GM19035 (cell line): ENCODE data around the gene HLX.

Experiments
- ATAC-seq: cut with Tn5 transposase; IDR thresholded peaks from one replicate; pipeline ENCODE4 v1.9.1; 2021; ENCODE audit not compliant: unreplicated experiment

HLX gene

DNA sequence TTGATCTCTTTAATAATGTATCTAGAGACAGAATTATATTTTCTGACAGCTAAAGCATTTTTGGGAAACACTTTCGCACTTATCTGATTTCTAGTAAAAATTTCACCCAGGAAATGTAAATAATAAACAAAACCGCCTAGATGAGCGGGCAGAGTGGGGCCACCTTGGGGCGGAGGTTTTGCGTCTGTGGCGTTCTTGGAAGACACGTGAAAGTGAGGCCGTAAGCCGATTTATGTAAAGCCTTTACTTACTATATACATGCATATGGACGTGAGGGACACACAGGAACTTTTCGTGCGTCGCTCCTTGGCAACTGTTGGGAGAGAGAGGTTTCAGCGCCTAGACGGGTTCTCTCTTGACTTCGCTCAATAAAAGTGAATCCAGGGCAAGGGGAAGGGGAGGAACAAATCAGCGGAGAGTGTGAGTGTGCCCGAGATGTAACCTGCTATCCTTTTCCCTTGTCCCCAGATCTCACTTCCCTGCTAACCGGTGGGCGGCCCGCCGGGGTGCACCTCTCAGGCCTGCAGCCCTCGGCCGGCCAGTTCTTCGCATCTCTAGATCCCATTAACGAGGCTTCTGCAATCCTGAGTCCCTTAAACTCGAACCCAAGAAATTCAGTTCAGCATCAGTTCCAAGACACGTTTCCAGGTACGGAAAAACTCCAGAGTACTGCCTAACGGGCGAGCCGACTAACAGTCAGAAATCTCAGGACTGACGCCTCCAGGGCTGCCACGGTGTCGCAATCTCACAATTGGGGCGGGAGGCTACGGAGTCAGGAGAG lies 1.7 kb downstream of the HLX start:
- ATAC-seq = no peak

GRCh38 chr1:220882061-220882891 lies 3.0 kb downstream of the HLX start:
- no peak for ATAC-seq

GRCh38 chr1:220884109-220884980 lies 5.1 kb downstream of the HLX start:
- no peak for ATAC-seq

DNA sequence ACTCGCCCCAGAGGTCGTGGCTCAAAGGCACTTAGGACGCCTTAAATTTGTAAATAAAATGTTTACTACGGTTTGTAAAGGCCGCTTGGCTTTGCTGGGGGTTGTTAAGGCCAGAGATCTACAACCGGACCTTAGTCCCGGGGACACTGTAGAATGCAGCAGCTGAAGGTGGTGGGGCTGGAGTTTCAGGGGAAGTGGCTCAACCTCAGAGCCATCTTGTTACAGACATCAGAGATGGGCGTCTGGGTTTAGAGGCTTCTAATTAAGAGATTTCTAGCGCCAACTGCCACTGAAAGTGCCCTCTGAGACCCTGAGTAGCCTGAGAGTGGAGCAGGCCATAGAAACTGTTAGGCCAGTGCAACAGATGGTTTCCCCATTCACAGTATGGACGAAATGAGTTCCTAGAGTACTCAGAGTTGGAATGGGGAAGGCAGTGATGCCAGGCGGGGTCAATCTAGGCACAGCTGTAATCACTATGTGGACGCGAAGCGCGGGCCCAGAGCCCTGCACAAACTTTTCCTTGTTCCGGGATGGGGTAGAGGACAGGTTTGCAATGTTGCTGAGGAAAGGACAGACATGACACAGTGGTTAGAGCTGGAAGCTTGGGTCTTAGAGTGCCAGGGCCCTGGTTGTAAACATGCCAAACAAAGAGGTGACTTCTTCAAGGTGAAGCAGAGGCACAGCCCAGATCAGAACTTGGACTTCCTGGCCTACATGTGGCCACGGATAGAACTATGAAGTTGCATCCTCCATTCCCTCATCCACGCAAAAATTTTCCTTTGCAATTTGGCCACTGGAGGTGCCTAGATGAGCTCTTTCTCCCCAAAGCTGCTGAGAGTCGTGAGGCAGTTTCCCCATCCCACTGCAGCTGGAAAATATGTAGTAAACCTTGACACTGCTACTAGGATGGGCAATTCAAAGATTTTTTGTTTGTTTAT lies 6.0 kb downstream of the HLX start:
- ATAC-seq = no peak

DNA sequence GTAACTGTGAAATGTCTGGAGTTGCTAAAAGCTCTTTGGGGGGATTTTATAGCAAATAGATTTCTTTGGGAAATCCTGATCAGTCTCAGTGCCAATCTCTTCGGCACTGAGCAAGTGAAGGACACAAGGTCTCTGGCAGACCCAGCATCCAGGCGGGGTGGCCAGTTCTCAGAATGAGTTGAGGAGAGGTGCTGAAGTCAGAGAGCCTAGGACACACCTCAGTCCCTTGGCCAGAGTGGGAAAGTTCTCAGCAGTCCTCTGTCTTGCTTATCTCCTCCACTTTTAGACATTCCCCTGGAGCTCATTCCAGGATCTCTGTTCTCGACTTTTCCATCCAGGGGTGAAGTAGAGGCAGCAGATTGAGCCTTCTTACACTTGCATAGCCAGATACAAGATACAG lies 6.7 kb downstream of the HLX start:
- ATAC-seq = no peak

DNA sequence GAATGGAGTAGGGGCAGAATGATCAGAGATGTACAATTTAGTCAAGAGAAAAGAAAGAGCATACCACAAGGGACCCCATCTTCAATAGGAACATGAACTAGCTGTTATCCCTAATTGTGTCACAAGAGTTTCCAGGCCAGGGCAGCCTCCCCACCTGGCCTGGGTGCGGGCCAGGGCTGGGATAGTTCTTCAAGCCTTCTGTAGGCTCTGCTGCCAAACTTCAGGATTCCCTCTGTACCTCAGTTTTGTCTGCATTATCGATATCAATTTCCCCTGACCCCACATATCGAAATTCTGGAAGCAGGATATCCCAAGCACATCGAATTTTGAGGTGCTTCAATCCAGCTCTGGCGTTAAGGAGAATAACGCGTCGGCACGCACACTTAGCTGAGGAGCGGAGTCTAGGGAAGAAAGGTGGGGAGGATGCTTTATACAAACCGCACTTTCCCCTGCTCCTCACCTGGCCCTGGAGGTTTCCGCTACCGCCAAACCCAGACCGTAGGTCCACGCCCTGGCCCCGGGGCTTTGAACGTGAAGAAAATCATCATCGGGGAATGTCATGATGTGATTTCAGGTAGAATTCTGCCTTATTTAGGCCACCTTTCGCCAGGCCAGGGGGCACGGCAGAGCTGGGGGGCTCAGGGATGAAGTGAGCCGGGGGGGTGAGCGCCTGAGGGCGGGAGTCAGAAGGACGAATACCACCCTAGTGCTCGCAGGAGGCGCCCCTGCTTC lies 7.4 kb downstream of the HLX start:
- ATAC-seq = no peak

GRCh38 chr1:220887202-220887519 lies 7.9 kb downstream of the HLX start:
- no peak for ATAC-seq

DNA sequence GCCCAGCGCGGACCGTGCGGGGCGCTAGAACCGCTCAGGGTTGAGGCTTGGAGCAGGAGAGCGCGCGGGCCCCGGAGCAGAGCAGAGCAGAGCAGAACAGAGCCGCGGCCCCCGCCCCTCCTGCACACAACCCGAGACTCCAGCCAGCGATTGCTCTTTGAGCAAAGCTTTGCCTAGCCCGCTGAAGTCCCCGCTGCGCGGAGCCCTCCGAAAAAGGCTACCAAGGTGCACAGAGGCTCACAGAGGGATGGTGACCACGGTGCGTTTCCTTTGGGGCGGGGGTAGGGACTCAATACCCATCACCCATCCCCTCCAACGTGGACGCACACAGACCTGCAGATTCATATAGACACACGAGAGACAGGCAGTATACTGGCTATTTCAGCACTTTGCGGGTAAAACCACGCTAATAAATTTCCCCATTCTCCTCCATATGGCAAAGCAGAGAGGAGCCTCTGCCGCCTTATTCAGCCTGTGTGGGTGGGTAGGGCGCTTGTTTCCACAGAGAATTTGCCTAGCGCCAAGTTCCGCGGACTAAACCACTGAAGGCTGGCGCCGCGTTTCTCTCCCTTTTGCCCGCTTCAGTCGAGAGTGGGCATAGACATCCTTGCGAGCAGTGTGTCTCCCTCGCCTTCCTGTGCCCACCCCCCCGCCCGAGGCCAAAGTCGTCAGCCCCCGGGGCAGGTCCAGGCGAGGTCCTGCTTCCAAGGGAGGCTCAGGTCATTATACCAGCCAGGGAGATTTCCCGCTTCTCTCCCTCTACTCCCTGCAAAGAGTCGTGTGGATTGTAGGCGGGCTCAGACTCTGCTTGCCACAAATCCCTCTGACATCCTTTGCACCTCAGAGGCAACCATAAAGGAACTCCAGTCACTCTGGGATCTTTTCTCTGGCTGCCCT lies 8.5 kb downstream of the HLX start:
- ATAC-seq = no peak

- no peak for ATAC-seq
Observed at GRCh38 chr1:220888417-220888986, 9.3 kb downstream of the HLX start.

- no peak for ATAC-seq
Observed at GRCh38 chr1:220889333-220889732, 10.1 kb downstream of the HLX start.

DNA sequence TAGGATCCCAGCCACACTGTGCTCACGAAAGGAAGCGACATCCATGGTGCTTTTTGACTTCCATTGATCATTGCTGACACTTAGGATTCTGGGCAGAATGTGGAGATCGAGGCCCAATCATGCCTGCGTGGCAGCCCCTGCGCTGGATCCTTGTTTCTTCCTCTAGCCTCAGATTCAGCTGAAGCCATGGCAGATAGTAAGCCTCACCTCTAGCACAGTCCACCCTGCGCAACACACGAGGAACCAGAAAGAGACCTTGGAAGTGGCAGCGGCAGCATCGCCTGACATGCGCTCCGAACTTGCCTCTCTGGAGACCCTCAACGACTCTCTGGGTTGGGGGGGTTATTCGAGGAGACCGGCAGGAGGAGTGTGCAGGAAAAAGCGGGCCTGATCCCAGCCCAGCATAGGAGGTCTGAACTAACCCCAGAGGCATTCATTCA lies 10.6 kb downstream of the HLX start:
- ATAC-seq = no peak

DNA sequence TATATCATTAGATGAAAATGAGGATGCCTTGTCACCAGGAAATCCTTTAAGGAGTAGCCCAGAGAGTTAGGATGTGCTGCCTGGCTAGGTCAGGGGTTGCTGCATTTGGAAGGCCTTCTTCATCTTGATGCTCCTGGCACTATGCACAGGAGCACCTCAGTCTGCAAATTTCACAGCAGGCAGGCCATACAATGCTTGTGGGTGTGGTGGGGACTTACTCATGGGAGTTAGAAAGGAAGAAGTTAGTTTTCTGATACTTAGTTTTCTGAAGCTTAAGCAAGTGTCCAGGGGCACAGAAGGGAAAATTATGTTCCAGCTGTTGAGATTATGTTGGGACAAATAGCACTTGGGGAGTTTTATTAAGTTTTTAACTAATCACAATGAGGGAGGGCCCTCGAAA lies 11.4 kb downstream of the HLX start:
- no peak for ATAC-seq

GRCh38 chr1:220891224-220892085 lies 12.2 kb downstream of the HLX start:
- no peak for ATAC-seq

DNA sequence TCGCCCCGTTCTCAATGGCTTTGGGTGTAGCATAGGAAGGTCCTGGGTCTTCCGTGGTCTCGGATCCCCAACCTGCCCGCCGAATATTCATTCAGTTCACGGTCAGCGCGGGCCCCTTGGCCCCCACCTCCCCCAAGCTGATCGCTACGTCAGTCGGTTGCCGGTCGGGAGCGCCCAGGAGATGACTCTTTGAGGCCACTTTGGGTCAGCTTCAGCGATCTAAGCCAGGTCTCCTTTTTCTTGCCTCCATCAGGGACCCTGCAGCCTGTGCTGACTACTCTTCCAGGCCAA lies 12.8 kb downstream of the HLX start:
- ATAC-seq = no peak

DNA sequence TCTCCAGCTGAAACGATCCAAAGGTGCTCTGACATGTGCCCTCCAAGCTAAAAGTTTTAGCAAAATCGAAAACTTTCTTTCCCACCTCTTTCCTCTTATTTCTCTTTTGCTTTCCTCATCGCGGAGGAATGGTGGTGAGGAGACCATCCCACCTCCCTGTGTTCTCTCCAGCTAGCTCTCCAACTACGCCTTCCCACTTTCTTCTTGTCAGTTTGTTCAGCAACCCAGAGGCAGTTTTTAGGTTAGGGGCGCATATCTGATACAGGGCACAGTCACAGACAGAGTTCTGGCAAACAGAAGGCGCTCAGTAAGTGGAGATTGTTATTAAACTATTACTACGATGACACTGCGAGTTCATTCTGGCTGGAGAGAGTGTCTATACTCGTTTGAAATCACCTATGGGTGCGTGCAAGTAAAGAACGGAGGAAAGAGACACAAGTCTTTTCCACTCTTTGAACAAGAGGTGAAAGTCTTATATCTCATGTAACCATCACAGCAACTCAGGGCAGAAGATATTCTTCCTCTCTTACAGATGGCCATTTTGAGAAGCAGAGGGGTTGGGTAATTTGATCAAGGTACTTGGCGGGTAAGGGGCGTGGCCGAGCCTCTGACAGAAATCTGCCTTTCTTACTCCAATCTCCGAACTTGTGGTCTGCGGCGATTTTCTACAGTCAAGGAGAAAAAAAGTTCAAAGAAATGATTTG lies 13.9 kb downstream of the HLX start:
- ATAC-seq = no peak

DNA sequence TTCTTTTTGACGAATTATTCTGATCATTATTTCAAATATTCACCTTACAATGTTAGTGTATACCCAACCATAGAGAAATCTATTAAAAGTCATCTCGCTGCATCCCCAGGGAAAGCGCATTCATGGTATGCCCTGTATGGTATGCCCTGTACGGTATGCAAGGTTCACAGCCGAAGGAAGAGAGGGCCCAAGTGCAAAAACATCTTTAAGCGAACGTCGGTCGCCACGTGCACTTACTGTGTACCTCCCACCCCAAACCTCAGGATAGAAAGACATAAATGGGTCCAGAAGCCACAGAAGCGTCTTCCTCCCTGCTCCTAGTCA lies 14.4 kb downstream of the HLX start:
- no peak for ATAC-seq
